GM12878 (cell line): ENCODE results near the gene CNTN4. TPM values are rescaled to one million over a fixed set of nuclear protein-coding genes. Genes with fewer than 3 reads are reported as not detected.
A peak's percentile ranks its signal among the peaks of the same experiment; 100 is the strongest.

ENCODE experiments used
- ATAC-seq: fragments of 200-7000 bp; cut with Tn5 transposase; 3 replicates; pipeline ENCODE4 v1.9.1; 2020; ENCODE audit warnings: mild to moderate bottlenecking, moderate library complexity
- BruUV-seq: library from RNA; stranded (reverse); fragments of 400-500 nt; replicated peaks from 2 replicates; lab custom pipeline; 2021; lab: Mats Ljungman, UMichigan
- CTCF ChIA-PET: fragments of 300-600 bp; sonication (Branson Sonifier 250); formaldehyde crosslinking; extraction: SDS; loops from one replicate; lab custom pipeline; 2021; ENCODE audit warnings: inconsistent platforms; lab: Yijun Ruan, JAX
- POLR2A ChIA-PET: fragments of 350-600 bp; formaldehyde crosslinking; extraction: SDS; loops from one replicate; lab custom pipeline; 2021; ENCODE audit warnings: inconsistent platforms; lab: Charles Lee
- RAD21 ChIA-PET: fragments of 300-600 bp; sonication (Branson Sonifier 250); formaldehyde crosslinking; loops from one replicate; lab custom pipeline; 2023; ENCODE audit warnings: antibody characterized with exemption; ENCODE audit not compliant: unreplicated experiment; lab: Charles Lee
- SMC1A ChIA-PET: fragments of 300-600 bp; sonication (Branson Sonifier 250); formaldehyde crosslinking; loops from one replicate; lab custom pipeline; 2023; ENCODE audit not compliant: unreplicated experiment, uncharacterized antibody; lab: Charles Lee
- DNase-seq: peaks from one replicate; pipeline ENCODE4 v3.0.0-alpha.2; 2011; ENCODE audit warnings: low read depth, low spot score
- FAIRE-seq: peaks from 3 replicates; lab custom pipeline; 2011; peaks lifted over from hg19 to GRCh38; lab: Jason Lieb, UNC
- H2AFZ ChIP-seq: 2 replicates; pipeline ENCODE4 v1.6.0; 2011; ENCODE audit warnings: low read depth, low read length, control low read depth; ENCODE audit not compliant: control insufficient read depth
- H3K27ac ChIP-seq: 2 replicates; pipeline ENCODE4 v1.5.1; 2011; ENCODE audit warnings: control low read depth; ENCODE audit not compliant: control insufficient read depth, insufficient read depth
- H3K27me3 ChIP-seq, 2 experiments: replicated peaks in 1 of 2; 2 replicates each; pipeline versions ENCODE4 v1.6.0 to v1.6.1; 2011; ENCODE audit warnings: low read length in 1 of 2; ENCODE audit not compliant: control insufficient read depth in 2 of 2, insufficient read depth in 2 of 2
- H3K36me3 ChIP-seq, 2 experiments: 2 replicates each; pipeline ENCODE4 v1.5.1; 2011; ENCODE audit warnings: low read length in 1 of 2; ENCODE audit not compliant: control insufficient read depth in 2 of 2, insufficient read depth in 2 of 2
- H3K4me1 ChIP-seq: 2 replicates; pipeline ENCODE4 v1.6.1; 2011; ENCODE audit warnings: mild to moderate bottlenecking, low read length, moderate library complexity, mixed read lengths; ENCODE audit not compliant: control insufficient read depth, insufficient read depth
- H3K4me2 ChIP-seq: 2 replicates; pipeline ENCODE4 v1.6.0; 2011; ENCODE audit warnings: control low read depth; ENCODE audit not compliant: control insufficient read depth, insufficient read depth
- H3K4me3 ChIP-seq: fragments of 200-600 bp; sonication (generic); 2 replicates; pipeline ENCODE4 v1.5.1; 2016
- H3K79me2 ChIP-seq: 2 replicates; pipeline ENCODE4 v1.6.0; 2011; ENCODE audit warnings: low read length; ENCODE audit not compliant: control insufficient read depth, insufficient read depth
- H3K9ac ChIP-seq: 2 replicates; pipeline ENCODE4 v1.8.0; 2011; ENCODE audit warnings: low read length, control low read depth, mixed read lengths; ENCODE audit not compliant: control insufficient read depth, insufficient read depth
- H3K9me3 ChIP-seq: replicated peaks from 3 replicates; pipeline ENCODE4 v1.5.1; 2011; ENCODE audit warnings: mild to moderate bottlenecking, low read length; ENCODE audit not compliant: control insufficient read depth, insufficient read depth
- H4K20me1 ChIP-seq: 2 replicates; pipeline ENCODE4 v1.6.0; 2011; ENCODE audit not compliant: control insufficient read depth, insufficient read depth
- BHLHE40 ChIP-seq, 2 experiments: fragments of 450-650 bp in 1 of 2; IDR thresholded peaks; 2 replicates each; pipeline ENCODE4 v1.6.1; 2011 to 2017; ENCODE audit warnings: low read depth in 2 of 2, borderline replicate concordance in 1 of 2, improper control_type of control experiment in 1 of 2, low read length in 1 of 2, mild to moderate bottlenecking in 1 of 2
- BMI1 ChIP-seq: fragments of 450-650 bp; IDR thresholded peaks from 2 replicates; pipeline ENCODE4 v1.6.1; 2016; ENCODE audit warnings: mild to moderate bottlenecking, moderate library complexity, borderline replicate concordance
- CEBPB ChIP-seq, 2 experiments: fragments of 150-350 bp in 1 of 2; IDR thresholded peaks; 2 replicates each; pipeline ENCODE4 v1.6.1; 2012 to 2014; ENCODE audit warnings: low read depth in 2 of 2, low read length in 2 of 2, borderline replicate concordance in 1 of 2, inconsistent platforms in 1 of 2
- CHD2 ChIP-seq: IDR thresholded peaks from 2 replicates; pipeline ENCODE4 v1.6.1; 2011; ENCODE audit warnings: low read depth, low read length, improper control_type of control experiment, borderline replicate concordance
- CHD4 ChIP-seq: fragments of 200-600 bp; sonication (generic); IDR thresholded peaks from 2 replicates; pipeline ENCODE4 v1.6.1; 2016; ENCODE audit warnings: mild to moderate bottlenecking
- IRF4 ChIP-seq: IDR thresholded peaks from 2 replicates; pipeline ENCODE4 v1.6.1; 2011; ENCODE audit warnings: low read depth, low read length
- RAD21 ChIP-seq: IDR thresholded peaks from 2 replicates; pipeline ENCODE4 v1.6.1; 2011; ENCODE audit warnings: mild to moderate bottlenecking, low read depth, low read length, moderate library complexity; ENCODE audit not compliant: insufficient read depth
- SMARCA5 ChIP-seq: fragments of 450-650 bp; IDR thresholded peaks from 2 replicates; pipeline ENCODE4 v1.6.1; 2017; ENCODE audit warnings: mild to moderate bottlenecking
- YY1 ChIP-seq: IDR thresholded peaks from 2 replicates; pipeline ENCODE4 v1.6.1; 2011; ENCODE audit warnings: low read depth, mild to moderate bottlenecking, low read length
- WGBS: methylation state at CpG from one replicate; pipeline ENCODE4 v1.1.6; 2016; ENCODE audit warnings: low lambda C conversion rate; ENCODE audit not compliant: insufficient replicate concordance, insufficient coverage; ENCODE audit errors: missing lambda C conversion rate; 5-methylcytosine and 5-hydroxymethylcytosine counted together
- in situ Hi-C: fragments of 300-500 bp; cut with MboI; formaldehyde crosslinking; loops from 9 replicates; pipeline ENCODE4 v1.14.3; 2018; ENCODE audit warnings: mixed read lengths
- intact Hi-C: fragments of 100-400 bp; cut with micrococcal nuclease; formaldehyde crosslinking; loops from one replicate; pipeline ENCODE4 v1.14.2; 2022; ENCODE audit not compliant: unreplicated experiment
- polyA plus RNA-seq, 11 experiments: library from polyadenylated mRNA; depleted of rRNA in 4 of 11; unstranded in 6 of 11; stranded (reverse) in 5 of 11; fragments of >200 nt; fragmentation: Nextera tagmentation in 4 of 11; fragmentation: Illumina TruSeq in 1 of 11; extraction: Ambion mirVana in 4 of 11; extraction: Trizol in 1 of 11; gene quantifications; 1 replicate in 1 of 11; 2 replicates in 10 of 11; pipeline versions ENCODE4 v1.2.1 to v1.2.3, GENCODE V29; 2011 to 2016; ENCODE audit warnings: inconsistent platforms in 2 of 11, missing spikeins in 2 of 11, low read depth in 1 of 11
- total RNA-seq, 4 experiments: library from RNA; depleted of rRNA in 3 of 4; stranded (reverse); fragments of >200 nt in 3 of 4; fragmentation: Illumina TruSeq in 1 of 4; extraction: Trizol in 1 of 4; gene quantifications; 2 replicates each; pipeline versions ENCODE4 v1.2.1 to v1.2.3, GENCODE V29; 2013 to 2021
- TF ChIP-seq, protein P1 (sequence below): fragments of 450-650 bp; IDR thresholded peaks from 2 replicates; pipeline ENCODE4 v1.6.1; 2014; ENCODE audit warnings: mild to moderate bottlenecking
- TF ChIP-seq, protein P2 (sequence below), 3 experiments: IDR thresholded peaks in 2 of 3; conservative IDR thresholded peaks in 1 of 3; 2 replicates each; pipeline ENCODE4 v1.5.1; 2011; ENCODE audit warnings: low read depth in 3 of 3, low read length in 3 of 3, mild to moderate bottlenecking in 3 of 3, control low read depth in 2 of 3, moderate library complexity in 2 of 3, inconsistent platforms in 1 of 3, mixed read lengths in 1 of 3; ENCODE audit not compliant: control insufficient read depth in 2 of 3, insufficient read depth in 1 of 3; ENCODE audit errors: extremely low read depth in 1 of 3
- TF ChIP-seq, protein P3 (sequence below): fragments of 150-350 bp; IDR thresholded peaks from 2 replicates; pipeline ENCODE4 v1.6.1; 2014; ENCODE audit warnings: mild to moderate bottlenecking, low read depth, low read length
- TF ChIP-seq, protein P4 (sequence below): fragments of 450-650 bp; conservative IDR thresholded peaks from 2 replicates; pipeline ENCODE4 v1.6.1; 2017; ENCODE audit warnings: mild to moderate bottlenecking, moderate library complexity

The CNTN4 gene
- total and polyA plus RNA-seq, 10 of the 15 experiments (the other 5 are each of a cell fraction or from before 2014, with no cell fraction given), result 0.05 to 0.43 (median 0.15) TPM; not detected in 1

DNA sequence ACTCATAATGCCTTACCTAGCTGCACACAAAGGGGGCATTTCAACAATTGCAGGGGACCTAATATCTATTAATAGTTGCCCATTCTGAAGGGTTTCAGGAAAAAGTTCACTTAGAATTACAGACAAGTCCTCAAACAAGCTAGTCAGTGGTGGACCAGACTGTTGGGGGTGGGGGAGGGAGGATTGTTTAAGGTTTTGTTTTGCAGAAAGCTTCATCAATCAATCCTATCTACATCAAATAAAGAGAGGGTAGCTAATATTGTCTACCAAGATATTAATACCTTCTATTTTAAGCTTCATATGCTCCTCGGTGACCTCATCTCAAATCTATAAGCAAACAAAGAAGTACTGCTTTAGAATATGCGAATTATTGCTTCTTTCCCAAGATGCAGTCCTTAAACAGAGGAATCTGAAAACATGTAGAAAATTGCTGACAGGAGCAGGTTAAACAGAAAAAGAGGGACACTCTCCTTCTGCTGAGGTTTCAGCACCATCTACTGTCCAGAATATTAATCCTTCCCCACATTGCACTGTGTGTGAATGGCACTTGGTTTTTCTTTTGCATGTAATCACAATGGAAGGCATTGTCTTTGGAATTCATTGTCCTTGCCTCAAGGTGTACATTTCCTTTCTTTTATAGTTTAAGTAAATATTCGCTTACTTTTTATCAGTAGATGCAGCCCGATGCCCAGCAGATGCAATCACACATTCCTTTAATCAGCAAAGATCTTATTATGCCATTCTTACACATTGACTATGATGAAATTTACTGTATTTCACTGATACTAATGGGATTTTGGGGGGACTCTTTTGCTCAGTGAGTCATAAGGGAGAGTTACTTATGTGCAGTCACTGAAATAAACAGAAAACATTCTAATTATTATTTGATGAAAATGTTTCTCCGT lies 916.8 kb downstream of the CNTN4 start:
- no peaks in the 10 kb centered on the region for H3K36me3 ChIP-seq
- no peak overlapping the region for H3K27ac ChIP-seq
- H3K27me3 ChIP-seq, result no peaks in the 10 kb centered on the region
- ChIA-PET CTCF (interaction anchor here (0.8 kb wide), 1 partner anchor 69 kb away, joined by 3 read pairs; no protein-coding TSS in a partner anchor), RAD21 (interaction anchor here (0.6 kb wide), 2 partner anchors 36 to 460 kb away, joined by 3 read pairs; no protein-coding TSS in a partner anchor), POLR2A (interaction anchor here (0.6 kb wide), 1 partner anchor 156 kb away, joined by 3 read pairs; no protein-coding TSS in a partner anchor), SMC1A (interaction anchor here (1.1 kb wide), 1 partner anchor 93 kb away, joined by 3 read pairs; no protein-coding TSS in a partner anchor)
- 11% methylated on average over 5 of the region's 5 CpGs for WGBS
- no peaks in the 10 kb centered on the region for H3K4me1 ChIP-seq
- no peaks in the 10 kb centered on the region for H4K20me1 ChIP-seq
- intact Hi-C loops (loop anchor here (10.0 kb wide), 2 partner anchors 861 to 1571 kb away; no protein-coding TSS in a partner anchor), in situ Hi-C loops (loop anchor here (25.0 kb wide), 1 partner anchor 1928 kb away; the partner anchor contains the start of gene CNTN6)
- no peaks in the 10 kb centered on the region for H3K9me3 ChIP-seq
- ATAC-seq (peak; percentile 78), DNase-seq (no peak), FAIRE-seq (peak; percentile 64)
- H3K4me2 ChIP-seq, result no peak overlapping the region
- no peak overlapping the region for H3K9ac ChIP-seq
- BruUV-seq, result no TSS peak
- H2AFZ ChIP-seq, result no peak overlapping the region
- H3K4me3 ChIP-seq, result no peak overlapping the region
- H3K79me2 ChIP-seq, result no peaks in the 10 kb centered on the region
- TF ChIP-seq, protein P1, sequence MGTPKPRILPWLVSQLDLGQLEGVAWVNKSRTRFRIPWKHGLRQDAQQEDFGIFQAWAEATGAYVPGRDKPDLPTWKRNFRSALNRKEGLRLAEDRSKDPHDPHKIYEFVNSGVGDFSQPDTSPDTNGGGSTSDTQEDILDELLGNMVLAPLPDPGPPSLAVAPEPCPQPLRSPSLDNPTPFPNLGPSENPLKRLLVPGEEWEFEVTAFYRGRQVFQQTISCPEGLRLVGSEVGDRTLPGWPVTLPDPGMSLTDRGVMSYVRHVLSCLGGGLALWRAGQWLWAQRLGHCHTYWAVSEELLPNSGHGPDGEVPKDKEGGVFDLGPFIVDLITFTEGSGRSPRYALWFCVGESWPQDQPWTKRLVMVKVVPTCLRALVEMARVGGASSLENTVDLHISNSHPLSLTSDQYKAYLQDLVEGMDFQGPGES, result no peak
- TF ChIP-seq BHLHE40 (IDR thresholded peaks at IDR 0.05; ENCODE audit: borderline replicate concordance in 1 of 2, low read depth in 2 of 2, low read length in 1 of 2), result no peak
- TF ChIP-seq IRF4, result no peak
- TF ChIP-seq CEBPB (IDR thresholded peaks at IDR 0.05; ENCODE audit: borderline replicate concordance in 1 of 2, low read depth in 2 of 2, low read length in 2 of 2), result no peak
- no peak for TF ChIP-seq CHD2
- TF ChIP-seq, protein P2, sequence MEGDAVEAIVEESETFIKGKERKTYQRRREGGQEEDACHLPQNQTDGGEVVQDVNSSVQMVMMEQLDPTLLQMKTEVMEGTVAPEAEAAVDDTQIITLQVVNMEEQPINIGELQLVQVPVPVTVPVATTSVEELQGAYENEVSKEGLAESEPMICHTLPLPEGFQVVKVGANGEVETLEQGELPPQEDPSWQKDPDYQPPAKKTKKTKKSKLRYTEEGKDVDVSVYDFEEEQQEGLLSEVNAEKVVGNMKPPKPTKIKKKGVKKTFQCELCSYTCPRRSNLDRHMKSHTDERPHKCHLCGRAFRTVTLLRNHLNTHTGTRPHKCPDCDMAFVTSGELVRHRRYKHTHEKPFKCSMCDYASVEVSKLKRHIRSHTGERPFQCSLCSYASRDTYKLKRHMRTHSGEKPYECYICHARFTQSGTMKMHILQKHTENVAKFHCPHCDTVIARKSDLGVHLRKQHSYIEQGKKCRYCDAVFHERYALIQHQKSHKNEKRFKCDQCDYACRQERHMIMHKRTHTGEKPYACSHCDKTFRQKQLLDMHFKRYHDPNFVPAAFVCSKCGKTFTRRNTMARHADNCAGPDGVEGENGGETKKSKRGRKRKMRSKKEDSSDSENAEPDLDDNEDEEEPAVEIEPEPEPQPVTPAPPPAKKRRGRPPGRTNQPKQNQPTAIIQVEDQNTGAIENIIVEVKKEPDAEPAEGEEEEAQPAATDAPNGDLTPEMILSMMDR (IDR thresholded peaks at IDR 0.05 in 2 of 3, conservative IDR thresholded peaks at IDR 0.05 in 1 of 3; ENCODE audit: control insufficient read depth in 2 of 3, extremely low read depth in 1 of 3, insufficient read depth in 1 of 3, low read depth in 3 of 3, low read length in 3 of 3), result peak; percentile 44 to 72 (median 59); a peak in 5 of 6 replicates
- TF ChIP-seq CHD4, result no peak
- peak; percentile 17; the same call in 1 of the 2 replicates for TF ChIP-seq YY1
- TF ChIP-seq RAD21, result peak; percentile 92
- TF ChIP-seq, protein P3, sequence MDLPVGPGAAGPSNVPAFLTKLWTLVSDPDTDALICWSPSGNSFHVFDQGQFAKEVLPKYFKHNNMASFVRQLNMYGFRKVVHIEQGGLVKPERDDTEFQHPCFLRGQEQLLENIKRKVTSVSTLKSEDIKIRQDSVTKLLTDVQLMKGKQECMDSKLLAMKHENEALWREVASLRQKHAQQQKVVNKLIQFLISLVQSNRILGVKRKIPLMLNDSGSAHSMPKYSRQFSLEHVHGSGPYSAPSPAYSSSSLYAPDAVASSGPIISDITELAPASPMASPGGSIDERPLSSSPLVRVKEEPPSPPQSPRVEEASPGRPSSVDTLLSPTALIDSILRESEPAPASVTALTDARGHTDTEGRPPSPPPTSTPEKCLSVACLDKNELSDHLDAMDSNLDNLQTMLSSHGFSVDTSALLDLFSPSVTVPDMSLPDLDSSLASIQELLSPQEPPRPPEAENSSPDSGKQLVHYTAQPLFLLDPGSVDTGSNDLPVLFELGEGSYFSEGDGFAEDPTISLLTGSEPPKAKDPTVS, result no peak
- no peak for TF ChIP-seq SMARCA5
- TF ChIP-seq, protein P4, sequence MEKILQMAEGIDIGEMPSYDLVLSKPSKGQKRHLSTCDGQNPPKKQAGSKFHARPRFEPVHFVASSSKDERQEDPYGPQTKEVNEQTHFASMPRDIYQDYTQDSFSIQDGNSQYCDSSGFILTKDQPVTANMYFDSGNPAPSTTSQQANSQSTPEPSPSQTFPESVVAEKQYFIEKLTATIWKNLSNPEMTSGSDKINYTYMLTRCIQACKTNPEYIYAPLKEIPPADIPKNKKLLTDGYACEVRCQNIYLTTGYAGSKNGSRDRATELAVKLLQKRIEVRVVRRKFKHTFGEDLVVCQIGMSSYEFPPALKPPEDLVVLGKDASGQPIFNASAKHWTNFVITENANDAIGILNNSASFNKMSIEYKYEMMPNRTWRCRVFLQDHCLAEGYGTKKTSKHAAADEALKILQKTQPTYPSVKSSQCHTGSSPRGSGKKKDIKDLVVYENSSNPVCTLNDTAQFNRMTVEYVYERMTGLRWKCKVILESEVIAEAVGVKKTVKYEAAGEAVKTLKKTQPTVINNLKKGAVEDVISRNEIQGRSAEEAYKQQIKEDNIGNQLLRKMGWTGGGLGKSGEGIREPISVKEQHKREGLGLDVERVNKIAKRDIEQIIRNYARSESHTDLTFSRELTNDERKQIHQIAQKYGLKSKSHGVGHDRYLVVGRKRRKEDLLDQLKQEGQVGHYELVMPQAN, result no peak
- no peak for TF ChIP-seq BMI1
